Right lobe of liver (tissue), 6 donors: Measurements from ENCODE around the gene KRT7. TPM values are rescaled to one million over a fixed set of nuclear protein-coding genes. Genes with fewer than 3 reads are reported as not detected.

Source experiments
- ATAC-seq, 4 donors: fragments of 200-7000 bp; cut with Tn5 transposase; one replicate each; pipeline ENCODE4 v1.9.1; 2020; ENCODE audit warnings: mild to moderate bottlenecking in 4 of 4, moderate library complexity in 4 of 4
- DNase-seq, 3 donors: peaks; one replicate each; pipeline ENCODE4 v3.0.0-alpha.2; 2020
- H3K27ac ChIP-seq, 3 donors: fragments of 200-600 bp; one replicate each; pipeline ENCODE4 v1.8.0; 2022
- H3K27me3 ChIP-seq, 2 donors: fragments of 200-600 bp; one replicate each; pipeline ENCODE4 v1.8.0; 2022
- H3K36me3 ChIP-seq, 4 donors: fragments of 200-600 bp; sonication (generic) in 1 of 4; one replicate each; pipeline versions ENCODE4 v1.5.1 to v1.8.0; 2017 to 2022; ENCODE audit warnings: control low read depth in 1 of 4
- H3K4me1 ChIP-seq, 4 donors: fragments of 200-600 bp; sonication (generic) in 1 of 4; one replicate each; pipeline versions ENCODE4 v1.5.1 to v1.8.0; 2017 to 2022; ENCODE audit warnings: control low read depth in 1 of 4
- H3K4me3 ChIP-seq, 3 donors: fragments of 200-600 bp; one replicate each; pipeline ENCODE4 v1.8.0; 2022
- H3K9me3 ChIP-seq, 4 donors: fragments of 200-600 bp; sonication (generic) in 1 of 4; one replicate each; pipeline versions ENCODE4 v1.5.1 to v1.8.0; 2017 to 2022; ENCODE audit warnings: control low read depth in 1 of 4
- POLR2A ChIP-seq: fragments of 450-650 bp; IDR thresholded peaks from one replicate; pipeline ENCODE4 v1.6.1; 2017; ENCODE audit warnings: antibody characterized with exemption, mild to moderate bottlenecking
- WGBS: methylation state at CpG from one replicate; pipeline ENCODE4 v1.1.6; 2018; ENCODE audit warnings: low coverage, low lambda C conversion rate; ENCODE audit not compliant: insufficient coverage; ENCODE audit errors: missing lambda C conversion rate; 5-methylcytosine and 5-hydroxymethylcytosine counted together
- intact Hi-C, 2 donors: fragments of 100-400 bp; cut with DNase I; formaldehyde crosslinking; loops; one replicate each; pipeline versions ENCODE4 v1.11.2 to v1.14.1; 2022
- total RNA-seq, 6 experiments: library from RNA; depleted of rRNA in 2 of 6; stranded (reverse); fragments of >200 nt in 2 of 6; fragmentation: NEBNext Ultra II Directional in 3 of 6; extraction: Animal tissue kit (Norgen Biotek cat#: 25700) in 3 of 6; gene quantifications; one replicate each; pipeline versions ENCODE4 v1.1.0 to v1.2.4, GENCODE V29; 2016 to 2023
- TF ChIP-seq, protein P1 (sequence below), 4 donors: fragments of 200-600 bp in 3 of 4; fragments of 450-650 bp in 1 of 4; IDR thresholded peaks; one replicate each; pipeline versions ENCODE4 v1.5.1 to v1.8.0; 2016 to 2022; ENCODE audit warnings: antibody characterized with exemption in 4 of 4, mild to moderate bottlenecking in 2 of 4
- donor health status: DM: no; HTN: yes; CAD: no.
- donor health status: DM: no; HTN: no; CAD: no.
- donor health status: DM: no; HTN: no; CAD: no.
- donor health status: DM: no; HTN: yes; CAD: no.
- donor health status: DM: no; HTN: yes; CAD: no.

Gene KRT7
- total RNA-seq, 6 experiments from 2014 or later: 3.4 to 19.2 (median 10.7) TPM

DNA sequence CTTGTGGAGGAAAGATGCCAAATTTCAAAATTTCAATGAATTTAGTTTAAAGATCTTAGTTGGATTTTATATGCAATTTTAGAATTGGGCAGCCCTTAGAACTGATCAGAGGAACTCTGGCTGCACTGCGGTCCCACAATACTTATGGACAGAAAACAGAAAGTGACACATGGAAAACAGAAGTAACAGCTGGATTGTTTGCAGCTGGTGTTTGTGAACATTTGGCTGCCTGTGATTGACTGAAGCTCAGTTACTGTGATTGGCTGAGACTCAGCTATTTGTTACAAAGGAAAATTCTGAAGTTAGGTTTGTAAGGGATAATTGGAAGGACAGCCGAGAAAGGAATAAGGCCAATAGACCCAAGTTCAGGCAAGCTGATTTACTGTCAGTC, 31.4 kb downstream of the KRT7 start:
- no peak for DNase-seq
- no peak for ATAC-seq
- Histone ChIP-seq H3K27me3 (no peaks in the 10 kb centered on the region), H3K4me3 (no peak overlapping the region), H3K9me3 (no peaks in the 10 kb centered on the region), H3K4me1 (no peaks in the 10 kb centered on the region), H3K27ac (no peak overlapping the region), H3K36me3 (no peaks in the 10 kb centered on the region)
- TF ChIP-seq, protein P1, sequence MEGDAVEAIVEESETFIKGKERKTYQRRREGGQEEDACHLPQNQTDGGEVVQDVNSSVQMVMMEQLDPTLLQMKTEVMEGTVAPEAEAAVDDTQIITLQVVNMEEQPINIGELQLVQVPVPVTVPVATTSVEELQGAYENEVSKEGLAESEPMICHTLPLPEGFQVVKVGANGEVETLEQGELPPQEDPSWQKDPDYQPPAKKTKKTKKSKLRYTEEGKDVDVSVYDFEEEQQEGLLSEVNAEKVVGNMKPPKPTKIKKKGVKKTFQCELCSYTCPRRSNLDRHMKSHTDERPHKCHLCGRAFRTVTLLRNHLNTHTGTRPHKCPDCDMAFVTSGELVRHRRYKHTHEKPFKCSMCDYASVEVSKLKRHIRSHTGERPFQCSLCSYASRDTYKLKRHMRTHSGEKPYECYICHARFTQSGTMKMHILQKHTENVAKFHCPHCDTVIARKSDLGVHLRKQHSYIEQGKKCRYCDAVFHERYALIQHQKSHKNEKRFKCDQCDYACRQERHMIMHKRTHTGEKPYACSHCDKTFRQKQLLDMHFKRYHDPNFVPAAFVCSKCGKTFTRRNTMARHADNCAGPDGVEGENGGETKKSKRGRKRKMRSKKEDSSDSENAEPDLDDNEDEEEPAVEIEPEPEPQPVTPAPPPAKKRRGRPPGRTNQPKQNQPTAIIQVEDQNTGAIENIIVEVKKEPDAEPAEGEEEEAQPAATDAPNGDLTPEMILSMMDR (IDR thresholded peaks at IDR 0.05): no peak
- intact Hi-C loops: no loop called here
- WGBS: 70% methylated on average over 2 of the region's 2 CpGs

DNA sequence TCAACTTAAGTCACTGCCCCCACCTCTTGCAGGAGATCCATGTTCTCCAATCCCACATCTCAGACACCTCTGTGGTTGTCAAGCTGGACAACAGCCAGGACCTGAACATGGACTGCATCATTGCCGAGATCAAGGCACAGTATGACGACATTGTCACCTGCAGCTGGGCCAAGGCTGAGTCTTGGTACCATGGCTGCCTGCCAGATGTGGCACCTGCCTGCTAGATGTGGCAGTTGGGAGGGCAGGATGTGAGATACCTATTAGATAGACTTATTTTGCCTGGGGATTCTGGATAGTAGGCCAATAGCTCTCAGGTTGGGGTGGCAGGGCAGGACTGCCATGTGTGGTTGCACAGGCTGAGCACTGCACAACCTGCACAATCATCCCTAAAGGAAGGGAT, 33.5 kb downstream of the KRT7 start:
- Histone ChIP-seq H3K27ac (no peak overlapping the region), H3K4me3 (no peak overlapping the region), H3K27me3 (no peaks in the 10 kb centered on the region), H3K36me3 (no peaks in the 10 kb centered on the region), H3K4me1 (no peaks in the 10 kb centered on the region), H3K9me3 (no peaks in the 10 kb centered on the region)
- DNase-seq (no peak), ATAC-seq (no peak)
- intact Hi-C loops: no loop called here
- TF ChIP-seq, protein P1 (IDR thresholded peaks at IDR 0.05): no peak
- TF ChIP-seq POLR2A: no peak
- WGBS: 79% methylated on average over 2 of the region's 2 CpGs

DNA sequence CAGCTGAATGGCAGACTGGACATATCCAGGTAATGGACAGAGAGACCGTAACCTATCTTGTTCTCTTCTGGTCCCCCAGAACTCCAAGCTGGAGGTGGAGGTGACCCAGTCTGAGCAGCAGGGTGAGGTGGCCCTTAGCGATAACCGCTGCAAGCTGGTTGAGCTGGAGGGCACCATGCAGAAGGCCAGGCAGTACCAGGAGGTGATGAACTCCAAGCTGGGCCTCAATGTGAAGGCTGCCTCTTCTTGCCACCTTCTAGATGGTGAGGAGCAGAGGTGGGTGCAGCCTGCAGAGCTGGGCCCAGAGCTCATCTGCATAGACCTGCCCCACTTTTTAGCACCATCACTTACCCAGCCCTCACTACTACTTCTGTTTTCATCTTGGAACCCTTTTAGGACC, 34.2 kb downstream of the KRT7 start:
- no peak overlapping the region for H3K4me3 ChIP-seq
- H3K27me3 ChIP-seq: no peaks in the 10 kb centered on the region
- DNase-seq (no peak), ATAC-seq (no peak)
- no peak for TF ChIP-seq POLR2A
- TF ChIP-seq, protein P1 (IDR thresholded peaks at IDR 0.05): no peak
- H3K4me1 ChIP-seq: no peaks in the 10 kb centered on the region
- intact Hi-C loops: no loop called here
- H3K36me3 ChIP-seq: no peaks in the 10 kb centered on the region
- H3K9me3 ChIP-seq: no peaks in the 10 kb centered on the region
- WGBS: 100% methylated on average over 2 of the region's 3 CpGs
- H3K27ac ChIP-seq: no peak overlapping the region

DNA sequence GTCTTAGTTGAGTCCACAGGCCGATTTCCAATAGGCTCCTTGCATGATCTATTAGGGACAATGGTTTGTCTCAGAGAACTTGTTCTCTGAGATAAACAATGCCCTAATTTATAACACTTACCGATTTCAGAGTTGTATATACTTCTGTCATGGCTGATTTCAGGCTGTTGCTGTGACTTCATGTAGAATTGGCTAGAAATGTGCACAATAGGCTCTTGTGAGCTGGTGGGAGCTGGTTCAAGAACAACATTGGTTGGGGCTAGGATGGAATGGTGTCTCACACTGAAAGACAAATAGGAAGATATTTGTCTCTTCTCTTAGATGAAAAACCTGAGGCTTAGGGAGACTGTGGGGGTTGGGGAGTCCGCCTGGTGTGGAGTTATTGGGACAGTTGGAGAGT, 34.7 kb downstream of the KRT7 start:
- intact Hi-C loops: no loop called here
- Histone ChIP-seq H3K9me3 (no peaks in the 10 kb centered on the region), H3K27me3 (no peaks in the 10 kb centered on the region), H3K27ac (no peak overlapping the region), H3K4me3 (no peak overlapping the region), H3K36me3 (no peaks in the 10 kb centered on the region), H3K4me1 (no peaks in the 10 kb centered on the region)
- no peak for ATAC-seq
- TF ChIP-seq, protein P1 (IDR thresholded peaks at IDR 0.05): no peak
- TF ChIP-seq POLR2A: no peak
- WGBS: 78% methylated on average over 3 of the region's 3 CpGs
- DNase-seq: peak in 1 of 3 donors; percentile 2

DNA sequence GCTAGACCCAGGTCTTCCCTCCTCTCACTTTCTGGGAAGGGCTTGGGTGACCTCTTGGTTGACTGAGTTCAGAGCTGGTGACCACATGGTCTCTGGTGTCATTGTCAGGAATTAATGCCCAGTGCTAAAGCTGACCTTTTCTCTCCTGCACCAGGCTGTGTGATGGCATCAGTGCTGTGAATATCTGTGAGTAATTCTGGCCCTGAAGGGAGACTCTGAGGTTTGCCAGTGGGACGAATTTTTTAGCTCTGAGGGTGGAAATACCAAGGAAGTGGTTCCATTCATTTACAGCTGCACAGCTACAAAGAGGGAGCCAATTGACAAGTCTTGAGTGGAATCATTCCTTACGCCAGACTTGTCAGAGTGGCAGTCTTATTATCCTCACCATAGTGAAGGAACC, 35.2 kb downstream of the KRT7 start:
- Histone ChIP-seq H3K4me3 (no peak overlapping the region), H3K4me1 (no peaks in the 10 kb centered on the region), H3K27me3 (no peaks in the 10 kb centered on the region), H3K27ac (no peak overlapping the region), H3K36me3 (no peaks in the 10 kb centered on the region), H3K9me3 (no peaks in the 10 kb centered on the region)
- DNase-seq (peak in 1 of 3 donors; percentile 20), ATAC-seq (no peak)
- no peak for TF ChIP-seq POLR2A
- TF ChIP-seq, protein P1 (IDR thresholded peaks at IDR 0.05): no peak
- 80% methylated on average over 1 of the region's 2 CpGs for WGBS
- intact Hi-C loops: no loop called here
